Measurements from ENCODE around the gene MSI2. TPM values are rescaled to one million over a fixed set of nuclear protein-coding genes. Genes with fewer than 3 reads are reported as not detected.

The MSI2 gene
- total and polyA plus RNA-seq, 5 donors: 43.9 to 113 (median 107) TPM

DNA sequence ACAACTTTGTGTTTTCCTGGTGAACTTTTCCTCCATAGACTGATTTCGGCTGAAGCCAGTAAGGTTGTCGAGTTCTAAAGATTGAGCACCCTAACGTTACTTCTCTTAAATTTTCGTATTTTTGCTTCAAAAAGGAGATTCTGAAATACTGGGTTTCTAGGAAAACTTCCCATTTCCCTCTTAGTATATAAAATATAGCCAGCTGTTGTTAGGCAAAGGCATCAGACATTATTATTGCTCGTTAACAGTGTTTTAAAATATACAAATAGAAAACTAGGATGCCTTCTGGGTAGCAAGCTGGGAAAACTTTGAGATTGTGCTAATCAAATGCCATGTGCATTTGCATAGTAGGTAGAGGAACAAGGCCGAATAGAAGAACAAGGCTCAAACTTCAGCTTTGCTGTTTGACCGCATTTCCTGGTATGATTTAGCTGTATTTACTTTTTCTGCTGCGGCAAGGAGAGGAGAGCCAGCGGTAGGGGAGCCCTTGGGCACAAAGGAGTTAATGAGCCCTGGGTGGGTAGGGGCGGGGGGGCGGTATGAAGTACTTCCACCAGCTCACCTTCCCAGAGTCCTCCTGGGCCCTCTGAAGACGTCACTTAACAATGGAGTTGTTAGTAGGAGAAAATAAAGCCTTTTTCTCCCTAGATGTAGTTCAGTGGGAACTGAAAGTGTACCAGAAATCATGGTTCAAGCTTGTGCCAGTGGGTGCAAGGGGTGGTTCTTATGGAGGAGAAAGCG is 151.9 kb downstream of the MSI2 start:
- Histone ChIP-seq H3K27ac (ENCODE audit: low read length) (no peak overlapping the region), H3K9me3 (ENCODE audit: control insufficient read depth, low read length) (no peaks in the 10 kb centered on the region), H3K4me3 (ENCODE audit: low read length) (no peak overlapping the region)

DNA sequence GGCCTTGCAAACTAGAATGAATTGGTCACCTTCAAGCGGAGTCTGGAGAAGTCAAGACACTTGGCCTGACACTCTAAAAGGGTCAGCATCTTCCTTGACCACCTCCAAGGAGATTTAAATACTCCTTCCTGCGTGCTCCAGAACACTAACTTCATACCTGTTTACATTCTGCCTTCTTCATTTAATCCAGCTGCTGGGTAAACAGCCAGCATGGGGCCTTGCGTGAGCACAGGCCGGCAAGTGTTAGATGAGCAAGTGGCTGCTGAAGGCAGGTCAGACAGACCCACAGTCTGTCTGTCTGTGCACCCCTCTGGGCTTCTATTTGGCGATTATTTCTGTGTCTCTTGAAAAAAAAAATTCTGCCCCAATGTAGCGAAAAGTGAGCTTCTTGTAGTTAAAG is 153.8 kb downstream of the MSI2 start:
- peaks cover 5% of the 10 kb centered on the region for H3K4me1 ChIP-seq (ENCODE audit: control insufficient read depth, insufficient read depth, low read length)
- H3K27me3 ChIP-seq (ENCODE audit: control insufficient read depth, insufficient read depth): no peaks in the 10 kb centered on the region
- no peak for DNase-seq
- intact Hi-C loops (cut with DNase I): no loop called here
- ATAC-seq: no peak
- 81% methylated on average over 6 of the region's 6 CpGs for WGBS
- H3K9me3 ChIP-seq (ENCODE audit: control insufficient read depth, low read length): no peaks in the 10 kb centered on the region
- H3K27ac ChIP-seq (ENCODE audit: low read length): no peak overlapping the region
- no peak overlapping the region for H3K4me3 ChIP-seq (ENCODE audit: low read length)

More for the DNA sequence above, 151.9 kb downstream of the MSI2 start:
- no peak for DNase-seq
- intact Hi-C loops (cut with DNase I): no loop called here
- no peaks in the 10 kb centered on the region for H3K27me3 ChIP-seq (ENCODE audit: control insufficient read depth, insufficient read depth)
- 74% methylated on average over 13 of the region's 13 CpGs for whole genome bisulfite sequencing
- H3K4me1 ChIP-seq (ENCODE audit: control insufficient read depth, insufficient read depth, low read length): peaks cover 12% of the 10 kb centered on the region
- no peak for ATAC-seq

DNA sequence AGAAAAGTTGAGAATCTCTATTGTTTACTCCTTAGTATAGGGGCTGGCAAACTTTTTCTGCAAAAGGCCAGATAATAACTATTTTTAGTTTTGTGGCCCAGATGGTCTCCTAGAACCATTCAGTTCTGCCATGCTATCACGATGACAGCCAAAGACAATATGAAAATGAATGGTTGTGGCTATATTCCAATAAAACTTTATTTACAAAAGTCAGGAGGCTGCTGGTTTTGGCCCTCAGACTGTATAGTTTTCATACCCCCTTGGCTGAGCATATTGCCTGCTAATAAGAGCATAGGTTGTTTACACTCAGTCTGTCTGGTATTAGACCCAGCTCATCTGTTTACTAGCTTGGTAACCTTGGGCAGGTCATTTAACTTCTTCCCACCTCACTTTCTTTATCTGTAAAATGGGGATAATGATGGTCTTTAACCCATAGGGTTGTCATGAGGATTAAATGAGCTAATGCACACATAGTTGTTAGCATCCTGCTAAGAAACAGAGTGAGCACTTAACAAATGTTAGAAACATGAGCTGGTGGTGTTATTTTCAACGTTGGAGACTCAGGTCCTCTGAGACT is 156.3 kb downstream of the MSI2 start:
- H3K4me1 ChIP-seq (ENCODE audit: control insufficient read depth, insufficient read depth, low read length): no peaks in the 10 kb centered on the region
- no peak overlapping the region for H3K4me3 ChIP-seq (ENCODE audit: low read length)
- intact Hi-C loops (cut with DNase I): no loop called here
- WGBS: 19% methylated on average over 2 of the region's 2 CpGs
- H3K9me3 ChIP-seq (ENCODE audit: control insufficient read depth, low read length): no peaks in the 10 kb centered on the region
- H3K27me3 ChIP-seq (ENCODE audit: control insufficient read depth, insufficient read depth): no peaks in the 10 kb centered on the region
- DNase-seq (no peak), ATAC-seq (no peak)
- no peak overlapping the region for H3K27ac ChIP-seq (ENCODE audit: low read length)

DNA sequence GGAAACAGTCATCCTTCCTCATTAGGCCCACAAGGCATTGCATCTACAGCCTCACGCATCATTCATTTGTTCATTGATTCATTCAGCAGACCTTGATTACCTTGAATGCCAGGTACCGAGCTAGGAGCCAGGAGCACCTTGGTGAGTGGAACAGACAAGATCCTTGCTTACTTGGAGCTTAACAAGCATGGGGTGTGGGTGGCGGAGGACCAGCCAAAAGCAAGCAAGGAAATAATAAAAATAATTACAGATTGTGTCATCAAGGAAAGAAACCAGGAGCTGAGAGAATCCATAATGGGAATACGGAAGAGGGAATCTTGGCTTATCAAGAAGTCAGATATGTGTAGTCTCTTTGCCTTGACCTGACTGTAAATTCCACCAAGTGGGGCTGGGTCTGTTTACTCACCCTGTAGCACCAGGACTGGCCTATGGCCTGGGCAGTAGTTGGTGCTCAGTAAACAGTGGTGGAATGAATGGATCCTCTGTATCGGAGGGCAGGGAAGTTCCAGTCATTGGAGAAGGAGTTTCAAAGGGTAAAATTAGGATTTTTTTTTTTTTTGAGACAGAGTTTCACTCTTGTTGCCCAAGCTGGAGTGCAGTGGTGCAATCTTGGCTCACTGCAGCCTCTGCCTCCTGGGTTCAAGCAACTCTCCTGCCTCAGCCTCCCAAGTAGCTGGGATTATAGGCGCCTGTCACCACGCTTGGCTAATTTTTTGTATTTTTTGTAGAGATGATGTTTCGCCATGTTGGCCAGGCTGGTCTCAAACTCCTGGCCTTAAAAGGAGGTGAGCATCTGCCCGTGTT is 157.7 kb downstream of the MSI2 start:
- WGBS: 90% methylated on average over 9 of the region's 9 CpGs
- Histone ChIP-seq H3K4me3 (ENCODE audit: low read length) (no peak overlapping the region), H3K4me1 (ENCODE audit: control insufficient read depth, insufficient read depth, low read length) (no peaks in the 10 kb centered on the region), H3K9me3 (ENCODE audit: control insufficient read depth, low read length) (no peaks in the 10 kb centered on the region), H3K27ac (ENCODE audit: low read length) (no peak overlapping the region), H3K27me3 (ENCODE audit: control insufficient read depth, insufficient read depth) (no peaks in the 10 kb centered on the region)
- intact Hi-C loops (cut with DNase I): no loop called here
- DNase-seq: no peak
- ATAC-seq: peak in 1 of 2 donors; percentile 42

DNA sequence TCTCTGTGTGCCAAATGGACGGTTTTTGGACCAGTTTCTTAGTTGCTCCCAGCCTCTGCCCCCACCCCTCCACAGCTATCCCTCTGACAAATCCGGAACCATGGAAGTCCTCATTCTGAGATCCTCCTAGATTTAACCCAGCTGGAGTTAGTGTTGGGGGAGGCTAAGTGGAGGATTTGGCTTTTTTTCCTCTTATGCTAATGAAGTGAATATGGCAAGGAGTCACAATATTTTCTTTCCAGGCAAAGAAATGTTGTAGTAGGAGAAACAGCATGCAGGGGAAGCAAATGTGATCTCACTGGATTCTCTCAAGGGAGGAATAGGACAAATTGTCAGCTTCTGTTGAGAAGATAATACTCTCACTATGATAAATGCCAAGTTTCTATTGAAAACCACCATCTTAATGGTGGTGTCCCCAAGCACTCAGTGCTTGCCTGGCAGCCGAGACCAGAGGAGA is 159.5 kb downstream of the MSI2 start:
- peak in 1 of 3 donors; percentile 61 for DNase-seq
- 45% methylated on average over 3 of the region's 3 CpGs for WGBS
- intact Hi-C loops (cut with DNase I): no loop called here
- peak; percentile 72 to 84 for ATAC-seq
- H3K4me1 ChIP-seq (ENCODE audit: control insufficient read depth, insufficient read depth, low read length): no peaks in the 10 kb centered on the region
- H3K4me3 ChIP-seq (ENCODE audit: low read length): no peak overlapping the region
- no peak overlapping the region for H3K27ac ChIP-seq (ENCODE audit: low read length)
- no peaks in the 10 kb centered on the region for H3K9me3 ChIP-seq (ENCODE audit: control insufficient read depth, low read length)
- no peaks in the 10 kb centered on the region for H3K27me3 ChIP-seq (ENCODE audit: control insufficient read depth, insufficient read depth)

DNA sequence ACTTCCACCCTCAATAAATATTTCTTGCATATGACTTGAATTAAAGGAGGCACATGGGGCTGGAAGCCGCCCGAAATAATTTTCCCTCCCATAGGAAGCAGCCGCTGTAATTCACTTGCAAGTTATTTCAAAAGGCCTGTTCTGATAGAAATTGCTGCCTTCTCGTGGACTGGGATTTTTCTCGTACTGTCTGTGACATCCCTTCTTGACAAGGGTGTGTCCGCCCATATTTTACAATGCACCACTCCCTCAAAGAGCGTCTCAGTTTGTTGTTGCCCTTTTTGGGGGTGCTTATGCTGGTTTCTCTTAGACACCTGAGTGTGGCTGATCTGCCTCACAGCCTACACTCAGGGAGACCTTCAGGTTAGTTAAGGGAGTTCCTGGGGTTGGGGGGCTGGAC is 160.0 kb downstream of the MSI2 start:
- Histone ChIP-seq H3K9me3 (ENCODE audit: control insufficient read depth, low read length) (no peaks in the 10 kb centered on the region), H3K27ac (ENCODE audit: low read length) (no peak overlapping the region), H3K27me3 (ENCODE audit: control insufficient read depth, insufficient read depth) (no peaks in the 10 kb centered on the region), H3K4me1 (ENCODE audit: control insufficient read depth, insufficient read depth, low read length) (peaks cover 3% of the 10 kb centered on the region), H3K4me3 (ENCODE audit: low read length) (no peak overlapping the region)
- 84% methylated on average over 7 of the region's 7 CpGs for WGBS
- intact Hi-C loops (cut with DNase I): no loop called here
- ATAC-seq: no peak
- no peak for DNase-seq

DNA sequence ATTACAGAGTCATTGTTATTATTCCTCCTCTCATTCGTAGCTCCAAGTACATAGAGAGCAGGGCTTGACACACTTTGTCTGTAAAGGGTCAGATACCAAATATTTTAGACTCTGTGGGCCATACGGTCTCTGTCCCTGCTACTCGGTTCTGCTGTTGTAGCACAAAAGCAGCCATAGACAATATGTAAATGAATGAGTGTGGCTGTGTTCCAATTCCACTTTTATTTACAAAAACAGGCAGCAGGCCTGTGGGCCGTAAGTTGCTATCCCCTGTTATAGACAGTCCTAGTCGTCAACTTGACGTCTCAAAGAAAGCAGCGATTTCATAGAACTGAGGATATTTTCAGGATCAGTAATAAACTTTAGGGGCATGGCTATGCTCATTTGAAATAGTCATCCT is 161.6 kb downstream of the MSI2 start:
- no peak for DNase-seq
- H3K4me3 ChIP-seq (ENCODE audit: low read length): no peak overlapping the region

DNA sequence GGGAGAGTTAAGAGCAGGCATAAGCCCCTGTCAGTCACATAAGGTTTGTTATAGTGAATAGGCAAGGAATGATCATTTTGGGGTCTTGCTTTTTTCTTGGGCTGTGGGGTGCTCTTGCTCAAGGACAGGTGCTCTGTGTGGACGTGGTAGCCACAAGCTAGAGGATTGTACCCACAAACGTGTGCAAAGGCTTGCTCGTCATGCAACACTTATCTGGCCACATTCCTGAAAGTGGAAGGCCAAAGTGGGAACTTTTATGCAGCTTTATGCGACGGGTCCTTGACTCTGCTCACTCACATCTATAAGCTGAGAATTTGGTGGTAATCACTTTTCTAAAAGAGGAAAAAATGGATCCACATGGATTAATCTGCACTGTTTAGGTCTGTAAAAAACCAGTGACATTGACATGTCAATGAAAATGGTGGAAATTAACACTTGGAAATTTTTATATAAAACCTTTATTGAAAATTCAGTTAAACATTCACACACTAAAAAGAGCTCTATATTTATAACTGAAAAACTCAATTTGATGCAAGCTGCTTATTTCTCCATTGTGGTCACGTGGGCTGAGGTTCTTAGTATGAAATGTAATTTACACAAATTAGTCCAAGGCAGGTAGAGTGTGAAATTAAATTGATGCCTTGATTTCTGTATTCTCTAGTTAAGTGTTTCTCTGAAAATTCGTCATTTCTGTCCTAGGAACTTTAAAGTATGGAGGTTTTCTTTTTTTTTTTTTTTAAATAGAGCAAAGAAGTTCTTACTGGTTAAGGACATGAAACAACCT is 162.3 kb downstream of the MSI2 start:
- ATAC-seq (no peak), DNase-seq (no peak)
- 60% methylated on average over 7 of the region's 7 CpGs for WGBS
- Histone ChIP-seq H3K27ac (ENCODE audit: low read length) (no peak overlapping the region), H3K4me1 (ENCODE audit: control insufficient read depth, insufficient read depth, low read length) (peaks cover 3% of the 10 kb centered on the region), H3K27me3 (ENCODE audit: control insufficient read depth, insufficient read depth) (no peaks in the 10 kb centered on the region), H3K4me3 (ENCODE audit: low read length) (no peak overlapping the region), H3K9me3 (ENCODE audit: control insufficient read depth, low read length) (no peaks in the 10 kb centered on the region)
- intact Hi-C loops (cut with DNase I): no loop called here

More for the DNA sequence above, 161.6 kb downstream of the MSI2 start:
- 83% methylated on average over 7 of the region's 7 CpGs for WGBS
- Histone ChIP-seq H3K4me1 (ENCODE audit: control insufficient read depth, insufficient read depth, low read length) (peaks cover 3% of the 10 kb centered on the region), H3K27me3 (ENCODE audit: control insufficient read depth, insufficient read depth) (no peaks in the 10 kb centered on the region), H3K9me3 (ENCODE audit: control insufficient read depth, low read length) (no peaks in the 10 kb centered on the region), H3K27ac (ENCODE audit: low read length) (no peak overlapping the region)
- ATAC-seq: no peak
- intact Hi-C loops (cut with DNase I): no loop called here

DNA sequence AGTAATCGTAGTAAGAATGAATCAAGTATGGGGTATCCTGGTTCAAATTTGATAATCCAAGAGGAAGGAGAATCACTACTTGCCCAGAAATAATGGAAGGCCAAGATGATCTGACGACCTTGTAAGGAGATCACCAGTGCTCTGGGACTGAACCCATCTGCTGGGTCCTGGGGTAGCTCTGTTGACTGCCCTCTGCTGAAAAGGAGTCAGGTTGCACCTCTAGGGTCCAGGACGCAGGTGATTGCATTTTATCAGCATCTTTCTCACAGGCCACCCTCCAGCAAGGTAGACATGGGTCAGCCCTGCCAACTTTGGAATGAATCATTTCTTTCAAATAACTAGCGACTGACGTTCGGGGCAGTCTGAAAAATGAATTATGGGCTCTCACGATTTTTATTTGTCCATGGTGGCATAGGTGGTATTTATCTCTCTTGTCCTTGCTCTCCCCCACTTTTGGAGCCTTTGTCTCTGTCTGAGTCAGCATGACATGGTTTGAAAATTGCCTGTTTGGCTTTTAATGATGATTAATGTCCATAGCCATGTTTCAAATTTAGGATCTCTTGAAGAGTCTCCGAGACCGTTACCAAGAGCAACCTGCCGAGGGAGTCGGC is 163.7 kb downstream of the MSI2 start:
- no peaks in the 10 kb centered on the region for H3K9me3 ChIP-seq (ENCODE audit: control insufficient read depth, low read length)
- DNase-seq: no peak
- intact Hi-C loops (cut with DNase I): no loop called here
- no peak overlapping the region for H3K27ac ChIP-seq (ENCODE audit: low read length)
- no peak overlapping the region for H3K4me3 ChIP-seq (ENCODE audit: low read length)
- peaks cover 3% of the 10 kb centered on the region for H3K4me1 ChIP-seq (ENCODE audit: control insufficient read depth, insufficient read depth, low read length)
- H3K27me3 ChIP-seq (ENCODE audit: control insufficient read depth, insufficient read depth): no peaks in the 10 kb centered on the region
- WGBS: 96% methylated on average over 11 of the region's 11 CpGs
- ATAC-seq: no peak
